K562 (cell line): Measurements from ENCODE around the gene SPOUT1. TPM values are rescaled to one million over a fixed set of nuclear protein-coding genes. Genes with fewer than 3 reads are reported as not detected.

Experiments
- CAMTA2 ChIP-seq: fragments of 250-450 bp; sonication (Bioruptor Pico); conservative IDR thresholded peaks from 2 replicates; pipeline ENCODE4 v1.5.1; 2022
- ETV1 ChIP-seq: fragments of 450-650 bp; conservative IDR thresholded peaks from 2 replicates; pipeline ENCODE4 v1.6.1; 2016; ENCODE audit warnings: missing genetic modification characterization, control low read depth, low read depth, missing compliant biosample characterization
- GABPB1 ChIP-seq: sonication (generic); formaldehyde crosslinking; IDR thresholded peaks from 2 replicates; pipeline ENCODE4 v1.8.0; 2022; ENCODE audit warnings: mild to moderate bottlenecking, missing genetic modification reagents
- POLR2A ChIP-seq: fragments of 450-650 bp; conservative IDR thresholded peaks from 2 replicates; pipeline ENCODE4 v1.6.1; 2016
- POLR2AphosphoS2 ChIP-seq: IDR thresholded peaks from 2 replicates; pipeline ENCODE4 v1.6.1; 2012; ENCODE audit warnings: low read length, improper control_type of control experiment
- POLR2AphosphoS5 ChIP-seq: IDR thresholded peaks from 2 replicates; pipeline ENCODE4 v1.6.1; 2011; ENCODE audit warnings: mild to moderate bottlenecking, low read depth, low read length, moderate library complexity; ENCODE audit not compliant: control insufficient read depth, insufficient read depth
- POU5F1 ChIP-seq: fragments of 150-350 bp; IDR thresholded peaks from 2 replicates; pipeline ENCODE4 v1.6.1; 2014; ENCODE audit warnings: borderline replicate concordance, low read length, low read depth, mild to moderate bottlenecking; ENCODE audit not compliant: partially characterized antibody
- SIN3A ChIP-seq, 2 experiments: fragments of 150-350 bp in 1 of 2; IDR thresholded peaks; 2 replicates each; pipeline ENCODE4 v1.6.1; 2011 to 2016; ENCODE audit warnings: borderline replicate concordance in 2 of 2, low read depth in 2 of 2, low read length in 2 of 2, mild to moderate bottlenecking in 2 of 2, moderate library complexity in 2 of 2; ENCODE audit not compliant: control insufficient read depth in 1 of 2
- STAT5B ChIP-seq: fragments of 250-450 bp; sonication (Bioruptor Pico); IDR thresholded peaks from 2 replicates; pipeline ENCODE4 v1.8.0; 2021; ENCODE audit warnings: mild to moderate bottlenecking, inconsistent platforms
- WHSC1 ChIP-seq: IDR thresholded peaks from one replicate; pipeline ENCODE4 v1.6.1; 2012; ENCODE audit warnings: low read length, control low read depth, inconsistent platforms
- XRCC3 ChIP-seq: fragments of 450-650 bp; IDR thresholded peaks from 2 replicates; pipeline ENCODE4 v1.6.1; 2017; ENCODE audit warnings: mild to moderate bottlenecking, moderate library complexity
- ZBTB7A ChIP-seq: IDR thresholded peaks from 2 replicates; pipeline ENCODE4 v1.6.1; 2011; ENCODE audit warnings: low read depth, mild to moderate bottlenecking, low read length, moderate library complexity, borderline replicate concordance; ENCODE audit not compliant: control insufficient read depth
- ZFP1 ChIP-seq: fragments of 450-650 bp; formaldehyde crosslinking; IDR thresholded peaks from 2 replicates; pipeline ENCODE4 v1.4.0; 2020; ENCODE audit warnings: mild to moderate bottlenecking, mixed read lengths
- ZKSCAN1 ChIP-seq: fragments of 150-350 bp; IDR thresholded peaks from 2 replicates; pipeline ENCODE4 v1.6.1; 2016; ENCODE audit warnings: low read depth, low read length
- polyA plus RNA-seq, 8 experiments: library from polyadenylated mRNA; depleted of rRNA in 4 of 8; stranded (reverse) in 5 of 8; unstranded in 3 of 8; fragments of >200 nt; fragmentation: Nextera tagmentation in 2 of 8; fragmentation: Illumina TruSeq in 1 of 8; extraction: Ambion mirVana in 2 of 8; extraction: Trizol in 1 of 8; gene quantifications; 2 replicates each; pipeline versions ENCODE4 v1.2.1 to v1.2.3, GENCODE V29; 2011 to 2014; ENCODE audit warnings: inconsistent platforms in 1 of 8, missing spikeins in 1 of 8
- total RNA-seq, 7 experiments: library from RNA; depleted of rRNA in 6 of 7; stranded (reverse); fragments of >200 nt in 6 of 7; fragmentation: Illumina TruSeq in 2 of 7; extraction: Trizol in 2 of 7; gene quantifications; 2 replicates each; pipeline versions ENCODE4 v1.2.1 to v1.2.3, GENCODE V29; 2011 to 2021; ENCODE audit warnings: low replicate concordance in 1 of 7
- TF ChIP-seq, protein P1 (sequence below): fragments of 200-800 bp; sonication (Bioruptor generic); IDR thresholded peaks from 2 replicates; pipeline ENCODE4 v1.6.1; 2016; ENCODE audit warnings: missing genetic modification characterization, missing compliant biosample characterization
- TF ChIP-seq, protein P2 (sequence below), 2 experiments: fragments of 450-650 bp in 1 of 2; sonication (generic) in 1 of 2; formaldehyde crosslinking; conservative IDR thresholded peaks; 2 replicates each; pipeline versions ENCODE4 v1.4.0 to v1.8.1; 2020 to 2022; ENCODE audit warnings: mild to moderate bottlenecking in 1 of 2, missing genetic modification reagents in 1 of 2
- TF ChIP-seq, protein P3 (sequence below): fragments of 250-450 bp; sonication (Bioruptor Pico); IDR thresholded peaks from 2 replicates; pipeline ENCODE4 v1.8.0; 2022; ENCODE audit warnings: moderate library complexity, mild to moderate bottlenecking, inconsistent platforms
- TF ChIP-seq, protein P4 (sequence below): fragments of 250-450 bp; sonication (Bioruptor Pico); IDR thresholded peaks from 2 replicates; pipeline ENCODE4 v1.5.0; 2020; ENCODE audit warnings: mild to moderate bottlenecking

The SPOUT1 gene
- total and polyA plus RNA-seq, 9 of the 15 experiments (the other 6 are each of a cell fraction or from before 2014, with no cell fraction given), result 10.6 to 121 (median 37.4) TPM

DNA sequence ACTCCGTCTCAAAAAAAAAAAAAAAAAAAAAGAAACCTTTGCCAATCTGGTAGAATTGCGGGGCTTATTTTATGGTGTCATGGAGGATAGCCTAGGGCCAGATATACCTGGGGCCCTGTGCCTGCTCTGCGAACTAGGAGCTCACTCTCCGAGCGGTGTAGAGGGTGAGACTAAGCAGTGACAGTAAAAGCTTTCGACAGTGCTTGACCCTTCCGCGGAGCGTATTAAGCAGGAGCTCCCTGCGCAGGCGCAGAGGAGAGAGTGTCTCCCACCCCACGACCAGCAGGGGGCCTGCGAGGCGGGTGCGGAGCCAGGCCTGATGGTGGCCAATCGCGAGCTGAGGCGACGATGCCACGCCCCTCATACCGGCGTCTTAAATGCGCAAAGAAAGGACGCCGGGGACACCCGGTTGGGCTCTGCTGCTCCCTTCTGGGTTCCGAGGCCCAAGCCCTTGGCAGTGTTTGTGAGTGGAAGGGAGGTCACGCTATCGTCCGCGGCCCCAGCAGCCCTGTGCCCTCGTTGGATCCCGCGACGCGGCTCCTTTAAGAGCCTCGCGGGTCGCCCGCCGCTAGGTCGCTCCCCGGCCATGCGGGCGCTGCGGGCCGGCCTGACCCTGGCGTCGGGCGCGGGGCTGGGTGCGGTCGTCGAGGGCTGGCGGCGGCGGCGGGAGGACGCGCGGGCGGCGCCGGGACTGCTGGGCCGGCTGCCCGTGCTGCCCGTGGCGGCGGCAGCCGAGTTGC, 11.3 kb downstream of the SPOUT1 start, which contains the start of gene ENDOG (continued):
- TF ChIP-seq, protein P1, sequence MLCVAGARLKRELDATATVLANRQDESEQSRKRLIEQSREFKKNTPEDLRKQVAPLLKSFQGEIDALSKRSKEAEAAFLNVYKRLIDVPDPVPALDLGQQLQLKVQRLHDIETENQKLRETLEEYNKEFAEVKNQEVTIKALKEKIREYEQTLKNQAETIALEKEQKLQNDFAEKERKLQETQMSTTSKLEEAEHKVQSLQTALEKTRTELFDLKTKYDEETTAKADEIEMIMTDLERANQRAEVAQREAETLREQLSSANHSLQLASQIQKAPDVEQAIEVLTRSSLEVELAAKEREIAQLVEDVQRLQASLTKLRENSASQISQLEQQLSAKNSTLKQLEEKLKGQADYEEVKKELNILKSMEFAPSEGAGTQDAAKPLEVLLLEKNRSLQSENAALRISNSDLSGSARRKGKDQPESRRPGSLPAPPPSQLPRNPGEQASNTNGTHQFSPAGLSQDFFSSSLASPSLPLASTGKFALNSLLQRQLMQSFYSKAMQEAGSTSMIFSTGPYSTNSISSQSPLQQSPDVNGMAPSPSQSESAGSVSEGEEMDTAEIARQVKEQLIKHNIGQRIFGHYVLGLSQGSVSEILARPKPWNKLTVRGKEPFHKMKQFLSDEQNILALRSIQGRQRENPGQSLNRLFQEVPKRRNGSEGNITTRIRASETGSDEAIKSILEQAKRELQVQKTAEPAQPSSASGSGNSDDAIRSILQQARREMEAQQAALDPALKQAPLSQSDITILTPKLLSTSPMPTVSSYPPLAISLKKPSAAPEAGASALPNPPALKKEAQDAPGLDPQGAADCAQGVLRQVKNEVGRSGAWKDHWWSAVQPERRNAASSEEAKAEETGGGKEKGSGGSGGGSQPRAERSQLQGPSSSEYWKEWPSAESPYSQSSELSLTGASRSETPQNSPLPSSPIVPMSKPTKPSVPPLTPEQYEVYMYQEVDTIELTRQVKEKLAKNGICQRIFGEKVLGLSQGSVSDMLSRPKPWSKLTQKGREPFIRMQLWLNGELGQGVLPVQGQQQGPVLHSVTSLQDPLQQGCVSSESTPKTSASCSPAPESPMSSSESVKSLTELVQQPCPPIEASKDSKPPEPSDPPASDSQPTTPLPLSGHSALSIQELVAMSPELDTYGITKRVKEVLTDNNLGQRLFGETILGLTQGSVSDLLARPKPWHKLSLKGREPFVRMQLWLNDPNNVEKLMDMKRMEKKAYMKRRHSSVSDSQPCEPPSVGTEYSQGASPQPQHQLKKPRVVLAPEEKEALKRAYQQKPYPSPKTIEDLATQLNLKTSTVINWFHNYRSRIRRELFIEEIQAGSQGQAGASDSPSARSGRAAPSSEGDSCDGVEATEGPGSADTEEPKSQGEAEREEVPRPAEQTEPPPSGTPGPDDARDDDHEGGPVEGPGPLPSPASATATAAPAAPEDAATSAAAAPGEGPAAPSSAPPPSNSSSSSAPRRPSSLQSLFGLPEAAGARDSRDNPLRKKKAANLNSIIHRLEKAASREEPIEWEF, result no peak
- no peak for TF ChIP-seq ETV1 (tag)
- TF ChIP-seq ZBTB7A, result peak; percentile 12; the same call in 1 of the 2 replicates
- no peak for TF ChIP-seq XRCC3
- TF ChIP-seq, protein P2, sequence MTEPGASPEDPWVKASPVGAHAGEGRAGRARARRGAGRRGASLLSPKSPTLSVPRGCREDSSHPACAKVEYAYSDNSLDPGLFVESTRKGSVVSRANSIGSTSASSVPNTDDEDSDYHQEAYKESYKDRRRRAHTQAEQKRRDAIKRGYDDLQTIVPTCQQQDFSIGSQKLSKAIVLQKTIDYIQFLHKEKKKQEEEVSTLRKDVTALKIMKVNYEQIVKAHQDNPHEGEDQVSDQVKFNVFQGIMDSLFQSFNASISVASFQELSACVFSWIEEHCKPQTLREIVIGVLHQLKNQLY (CRISPR knock-in tag; conservative IDR thresholded peaks at IDR 0.05), result no peak
- no peak for TF ChIP-seq STAT5B (CRISPR knock-in tag)
- TF ChIP-seq SIN3A (IDR thresholded peaks at IDR 0.05; ENCODE audit: borderline replicate concordance in 2 of 2, control insufficient read depth in 1 of 2, low read depth in 2 of 2, low read length in 2 of 2), result peak; percentile 61 to 84; a peak in 1 of 4 replicates
- TF ChIP-seq ZFP1, result no peak
- TF ChIP-seq POLR2A, result peak; percentile 94
- peak; percentile 93 for TF ChIP-seq POLR2AphosphoS5
- TF ChIP-seq WHSC1, result no peak
- TF ChIP-seq, protein P3, sequence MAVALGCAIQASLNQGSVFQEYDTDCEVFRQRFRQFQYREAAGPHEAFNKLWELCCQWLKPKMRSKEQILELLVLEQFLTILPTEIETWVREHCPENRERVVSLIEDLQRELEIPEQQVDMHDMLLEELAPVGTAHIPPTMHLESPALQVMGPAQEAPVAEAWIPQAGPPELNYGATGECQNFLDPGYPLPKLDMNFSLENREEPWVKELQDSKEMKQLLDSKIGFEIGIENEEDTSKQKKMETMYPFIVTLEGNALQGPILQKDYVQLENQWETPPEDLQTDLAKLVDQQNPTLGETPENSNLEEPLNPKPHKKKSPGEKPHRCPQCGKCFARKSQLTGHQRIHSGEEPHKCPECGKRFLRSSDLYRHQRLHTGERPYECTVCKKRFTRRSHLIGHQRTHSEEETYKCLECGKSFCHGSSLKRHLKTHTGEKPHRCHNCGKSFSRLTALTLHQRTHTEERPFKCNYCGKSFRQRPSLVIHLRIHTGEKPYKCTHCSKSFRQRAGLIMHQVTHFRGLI (CRISPR knock-in tag), result peak; percentile 85; the same call in 1 of the 2 replicates
- TF ChIP-seq GABPB1 (CRISPR knock-in tag), result no peak; the same call in 1 of the 2 replicates
- TF ChIP-seq, protein P4, sequence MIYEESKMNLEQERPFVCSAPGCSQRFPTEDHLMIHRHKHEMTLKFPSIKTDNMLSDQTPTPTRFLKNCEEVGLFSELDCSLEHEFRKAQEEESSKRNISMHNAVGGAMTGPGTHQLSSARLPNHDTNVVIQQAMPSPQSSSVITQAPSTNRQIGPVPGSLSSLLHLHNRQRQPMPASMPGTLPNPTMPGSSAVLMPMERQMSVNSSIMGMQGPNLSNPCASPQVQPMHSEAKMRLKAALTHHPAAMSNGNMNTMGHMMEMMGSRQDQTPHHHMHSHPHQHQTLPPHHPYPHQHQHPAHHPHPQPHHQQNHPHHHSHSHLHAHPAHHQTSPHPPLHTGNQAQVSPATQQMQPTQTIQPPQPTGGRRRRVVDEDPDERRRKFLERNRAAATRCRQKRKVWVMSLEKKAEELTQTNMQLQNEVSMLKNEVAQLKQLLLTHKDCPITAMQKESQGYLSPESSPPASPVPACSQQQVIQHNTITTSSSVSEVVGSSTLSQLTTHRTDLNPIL (CRISPR knock-in tag), result no peak
- TF ChIP-seq POU5F1, result peak; percentile 5
- no peak for TF ChIP-seq CAMTA2 (CRISPR knock-in tag)
- 0 out of 2 replicates have a peak, but pooled peaks have one; percentile 44 for TF ChIP-seq ZKSCAN1
- no peak for TF ChIP-seq POLR2AphosphoS2
